ENCODE data around the gene LDLRAD4.

LDLRAD4 gene

GRCh38 chr18:13186687-13187086 is 31.9 kb upstream of the LDLRAD4 start:
- TF ChIP-seq CTCF (conservative IDR thresholded peaks at IDR 0.05) (no peak), ZFX (IDR thresholded peaks at IDR 0.05) (no peak)
- no peak overlapping the region for H3K27ac ChIP-seq

- no peak overlapping the region for H3K27ac ChIP-seq
- no peak for TF ChIP-seq ZFX (IDR thresholded peaks at IDR 0.05)
- TF ChIP-seq CTCF (conservative IDR thresholded peaks at IDR 0.05) = no peak
Measured at GRCh38 chr18:13187498-13187897, 31.1 kb upstream of the LDLRAD4 start.

- TF ChIP-seq ZFX (IDR thresholded peaks at IDR 0.05) = no peak
- no peak for TF ChIP-seq CTCF (conservative IDR thresholded peaks at IDR 0.05)
- no peak overlapping the region for H3K27ac ChIP-seq
Measured at GRCh38 chr18:13191031-13191430, 27.5 kb upstream of the LDLRAD4 start.

- H3K27ac ChIP-seq = no peak overlapping the region
- TF ChIP-seq ZFX (IDR thresholded peaks at IDR 0.05) (no peak), CTCF (conservative IDR thresholded peaks at IDR 0.05) (no peak)
Measured at GRCh38 chr18:13191779-13192178, 26.8 kb upstream of the LDLRAD4 start.

- no peak overlapping the region for H3K27ac ChIP-seq
- TF ChIP-seq CTCF (conservative IDR thresholded peaks at IDR 0.05) (no peak), ZFX (IDR thresholded peaks at IDR 0.05) (no peak)
Measured at GRCh38 chr18:13192970-13193369, 25.6 kb upstream of the LDLRAD4 start.

GRCh38 chr18:13194239-13194638 is 24.3 kb upstream of the LDLRAD4 start:
- TF ChIP-seq CTCF (conservative IDR thresholded peaks at IDR 0.05) (no peak), ZFX (IDR thresholded peaks at IDR 0.05) (no peak)
- no peak overlapping the region for H3K27ac ChIP-seq

GRCh38 chr18:13198701-13199100 is 19.9 kb upstream of the LDLRAD4 start:
- no peak for TF ChIP-seq CTCF (conservative IDR thresholded peaks at IDR 0.05)
- no peak for TF ChIP-seq ZFX (IDR thresholded peaks at IDR 0.05)
- H3K27ac ChIP-seq = no peak overlapping the region
